SJCRH30 (cell line): ENCODE data around the gene GNAS. TPM values are rescaled to one million over a fixed set of nuclear protein-coding genes. Genes with fewer than 3 reads are reported as not detected.

Experiments used
- DNase-seq, 2 experiments: peaks; one replicate each; pipeline ENCODE4 v3.0.0-alpha.2; 2015 to 2020
- H3K27ac ChIP-seq: fragments of 250-450 bp; sonication (Bioruptor Pico); 2 replicates; pipeline ENCODE4 v1.5.1; 2020; ENCODE audit warnings: mild to moderate bottlenecking, moderate library complexity
- H3K27me3 ChIP-seq: fragments of 250-450 bp; sonication (Bioruptor Pico); 2 replicates; pipeline ENCODE4 v1.5.1; 2020; ENCODE audit warnings: mild to moderate bottlenecking, moderate library complexity
- H3K36me3 ChIP-seq: fragments of 250-450 bp; sonication (Bioruptor Pico); 2 replicates; pipeline ENCODE4 v1.5.1; 2020; ENCODE audit warnings: mild to moderate bottlenecking, moderate library complexity
- H3K4me1 ChIP-seq: fragments of 250-450 bp; sonication (Bioruptor Pico); 2 replicates; pipeline ENCODE4 v1.5.1; 2020; ENCODE audit warnings: mild to moderate bottlenecking, moderate library complexity
- H3K4me3 ChIP-seq: fragments of 250-450 bp; sonication (Bioruptor Pico); 2 replicates; pipeline ENCODE4 v1.5.1; 2020; ENCODE audit warnings: mild to moderate bottlenecking, moderate library complexity
- H3K9me3 ChIP-seq: fragments of 250-450 bp; sonication (Bioruptor Pico); replicated peaks from 2 replicates; pipeline ENCODE4 v1.5.1; 2020; ENCODE audit warnings: mild to moderate bottlenecking, moderate library complexity
- total RNA-seq: library from RNA; depleted of rRNA; stranded (reverse); fragments of >200 nt; shearing (Covaris generic); gene quantifications from 2 replicates; pipeline ENCODE4 v1.2.3, GENCODE V29; 2014; rRNA removed

The GNAS gene
- total RNA-seq, 1 experiment from 2014 or later: 2,094 TPM

- Histone ChIP-seq H3K4me3 (no peak overlapping the region), H3K27me3 (no peaks in the 10 kb centered on the region), H3K27ac (no peak overlapping the region), H3K9me3 (peaks cover 5% of the 10 kb centered on the region; the same call in 1 of the 2 replicates), H3K36me3 (no peaks in the 10 kb centered on the region), H3K4me1 (peaks cover 3% of the 10 kb centered on the region)
- no peak for DNase-seq
Measured at GRCh38 chr20:58953050-58953449, 100.5 kb downstream of the GNAS start.

- Histone ChIP-seq H3K36me3 (no peaks in the 10 kb centered on the region), H3K4me1 (no peaks in the 10 kb centered on the region)
Measured at GRCh38 chr20:58956078-58956477, 103.6 kb downstream of the GNAS start.

GRCh38 chr20:58959652-58960051 is 107.1 kb downstream of the GNAS start:
- Histone ChIP-seq H3K9me3 (peaks cover 4% of the 10 kb centered on the region; the same call in 1 of the 2 replicates), H3K4me1 (no peaks in the 10 kb centered on the region), H3K4me3 (no peak overlapping the region), H3K36me3 (no peaks in the 10 kb centered on the region), H3K27me3 (0 out of 2 replicates have a peak, but pooled peaks cover 5% of the 10 kb centered on the region), H3K27ac (no peak overlapping the region)
- no peak for DNase-seq

More at GRCh38 chr20:58956078-58956477, 103.6 kb downstream of the GNAS start:
- H3K4me3 ChIP-seq: no peak overlapping the region
- no peak overlapping the region for H3K27ac ChIP-seq
- peaks cover 2% of the 10 kb centered on the region; the same call in 1 of the 2 replicates for H3K9me3 ChIP-seq
- no peaks in the 10 kb centered on the region for H3K27me3 ChIP-seq
- no peak for DNase-seq

Other genes with a start within 250 kb of the GNAS start
- gene STX16, start 201.4 kb upstream of the GNAS start, total RNA-seq: 28.4 and 38.0 TPM in 2 replicates
- 3.9 and 6.3 TPM in 2 replicates for gene NPEPL1, start 159.9 kb upstream of the GNAS start, total RNA-seq
- gene GNAS-AS1, start 1.8 kb upstream of the GNAS start, total RNA-seq: not detected in 2 replicates
- 239 and 255 TPM in 2 replicates for gene NELFCD, start 128.5 kb downstream of the GNAS start, total RNA-seq
- gene CTSZ, start 154.5 kb downstream of the GNAS start, total RNA-seq: not detected in 2 replicates
- 0.03 TPM in 1 of 2 replicates, not detected in the other for gene TUBB1, start 166.7 kb downstream of the GNAS start, total RNA-seq
- 124 and 133 TPM in 2 replicates for gene ATP5F1E, start 179.6 kb downstream of the GNAS start, total RNA-seq
- gene PRELID3B, start 190.1 kb downstream of the GNAS start, total RNA-seq: 298 and 331 TPM in 2 replicates